Retinal pigment epithelial cell (primary cell): ENCODE measurements around the gene GDPD5.

Experiments used
- DNase-seq: peaks from one replicate; pipeline ENCODE4 v3.0.0-alpha.2; 2010; ENCODE audit warnings: low read depth
- H3K4me3 ChIP-seq: 2 replicates; pipeline ENCODE4 v1.5.1; 2011; ENCODE audit warnings: mild to moderate bottlenecking, low read length, control low read depth, moderate library complexity
- TF ChIP-seq, protein P1 (sequence below): conservative IDR thresholded peaks from 2 replicates; pipeline ENCODE4 v1.5.1; 2011; ENCODE audit warnings: low read depth, low read length, control low read depth, inconsistent platforms

GDPD5 gene

DNA sequence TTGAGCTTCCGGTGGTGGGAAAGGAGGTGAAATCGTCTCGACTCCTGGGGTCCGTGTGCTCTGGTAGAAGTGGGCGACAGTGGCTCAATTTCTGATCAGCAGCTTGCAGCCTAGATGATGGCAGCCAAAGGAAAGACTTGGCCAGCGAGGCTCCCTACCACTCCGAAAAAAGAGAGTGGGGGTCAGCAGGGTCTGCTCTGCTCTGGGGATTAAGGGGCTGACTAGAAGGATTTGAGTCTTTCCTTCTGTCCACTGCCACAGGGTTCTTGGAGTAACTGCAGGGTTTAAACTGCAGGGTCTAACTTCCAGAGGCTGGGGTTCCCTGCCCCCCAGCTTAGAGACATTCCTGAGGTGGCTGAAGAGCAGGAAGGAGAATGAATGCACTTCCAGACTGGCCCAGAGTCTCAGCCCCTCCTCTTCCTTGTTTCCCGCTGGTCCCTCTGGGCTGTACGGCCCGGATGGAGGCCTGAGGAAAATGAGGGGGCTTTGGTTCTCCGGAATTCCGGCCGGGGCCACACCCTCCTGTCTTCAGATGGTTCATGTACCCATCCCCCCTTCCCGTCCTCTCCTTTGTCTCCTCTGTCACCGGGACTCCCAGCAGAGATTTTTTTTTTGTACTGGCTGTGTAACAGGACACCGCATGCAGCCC is 37.2 kb upstream of the GDPD5 start:
- DNase-seq = no peak
- TF ChIP-seq, protein P1, sequence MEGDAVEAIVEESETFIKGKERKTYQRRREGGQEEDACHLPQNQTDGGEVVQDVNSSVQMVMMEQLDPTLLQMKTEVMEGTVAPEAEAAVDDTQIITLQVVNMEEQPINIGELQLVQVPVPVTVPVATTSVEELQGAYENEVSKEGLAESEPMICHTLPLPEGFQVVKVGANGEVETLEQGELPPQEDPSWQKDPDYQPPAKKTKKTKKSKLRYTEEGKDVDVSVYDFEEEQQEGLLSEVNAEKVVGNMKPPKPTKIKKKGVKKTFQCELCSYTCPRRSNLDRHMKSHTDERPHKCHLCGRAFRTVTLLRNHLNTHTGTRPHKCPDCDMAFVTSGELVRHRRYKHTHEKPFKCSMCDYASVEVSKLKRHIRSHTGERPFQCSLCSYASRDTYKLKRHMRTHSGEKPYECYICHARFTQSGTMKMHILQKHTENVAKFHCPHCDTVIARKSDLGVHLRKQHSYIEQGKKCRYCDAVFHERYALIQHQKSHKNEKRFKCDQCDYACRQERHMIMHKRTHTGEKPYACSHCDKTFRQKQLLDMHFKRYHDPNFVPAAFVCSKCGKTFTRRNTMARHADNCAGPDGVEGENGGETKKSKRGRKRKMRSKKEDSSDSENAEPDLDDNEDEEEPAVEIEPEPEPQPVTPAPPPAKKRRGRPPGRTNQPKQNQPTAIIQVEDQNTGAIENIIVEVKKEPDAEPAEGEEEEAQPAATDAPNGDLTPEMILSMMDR = no peak
- peak overlapping the region; percentile 91 for H3K4me3 ChIP-seq

GRCh38 chr11:75562048-75562835 is 36.5 kb upstream of the GDPD5 start, which contains the start of gene SERPINH1:
TSS of gene SERPINH1 (plus strand) at chr11:75562253. CDS start at chr11:75566350, 4,097 bp downstream.
- peak within 1 kb of the TSS; percentile 91 for H3K4me3 ChIP-seq
- DNase-seq = no peak
- TF ChIP-seq, protein P1 = no peak

GRCh38 chr11:75561426-75562047 is 35.8 kb upstream of the GDPD5 start:
- TF ChIP-seq, protein P1 = no peak
- no peak for DNase-seq
- H3K4me3 ChIP-seq = peak overlapping the region; percentile 91

DNA sequence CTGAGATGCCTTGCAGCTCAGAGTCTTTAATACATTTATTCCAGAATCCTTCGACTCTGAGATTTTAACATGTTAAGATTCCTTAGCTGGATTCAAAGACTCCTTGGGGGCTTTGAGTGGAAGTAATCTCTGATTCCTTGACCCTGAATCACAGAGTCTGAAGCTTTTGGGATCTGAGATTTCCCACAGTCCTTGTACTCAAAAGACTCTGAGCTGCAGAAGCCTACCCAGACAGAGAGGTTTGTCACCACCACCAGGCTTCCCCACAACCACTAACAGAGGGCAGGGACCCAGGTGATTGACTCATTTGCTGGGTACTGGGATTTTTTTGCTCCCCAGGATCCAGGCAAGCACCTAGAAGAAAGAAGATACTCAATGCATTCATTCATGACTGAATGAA is 34.9 kb upstream of the GDPD5 start:
- TF ChIP-seq, protein P1 = no peak
- no peak overlapping the region for H3K4me3 ChIP-seq
- no peak for DNase-seq

GRCh38 chr11:75558939-75559843 is 33.5 kb upstream of the GDPD5 start:
- DNase-seq = no peak
- TF ChIP-seq, protein P1 = no peak
- peak overlapping the region; percentile 7 for H3K4me3 ChIP-seq

DNA sequence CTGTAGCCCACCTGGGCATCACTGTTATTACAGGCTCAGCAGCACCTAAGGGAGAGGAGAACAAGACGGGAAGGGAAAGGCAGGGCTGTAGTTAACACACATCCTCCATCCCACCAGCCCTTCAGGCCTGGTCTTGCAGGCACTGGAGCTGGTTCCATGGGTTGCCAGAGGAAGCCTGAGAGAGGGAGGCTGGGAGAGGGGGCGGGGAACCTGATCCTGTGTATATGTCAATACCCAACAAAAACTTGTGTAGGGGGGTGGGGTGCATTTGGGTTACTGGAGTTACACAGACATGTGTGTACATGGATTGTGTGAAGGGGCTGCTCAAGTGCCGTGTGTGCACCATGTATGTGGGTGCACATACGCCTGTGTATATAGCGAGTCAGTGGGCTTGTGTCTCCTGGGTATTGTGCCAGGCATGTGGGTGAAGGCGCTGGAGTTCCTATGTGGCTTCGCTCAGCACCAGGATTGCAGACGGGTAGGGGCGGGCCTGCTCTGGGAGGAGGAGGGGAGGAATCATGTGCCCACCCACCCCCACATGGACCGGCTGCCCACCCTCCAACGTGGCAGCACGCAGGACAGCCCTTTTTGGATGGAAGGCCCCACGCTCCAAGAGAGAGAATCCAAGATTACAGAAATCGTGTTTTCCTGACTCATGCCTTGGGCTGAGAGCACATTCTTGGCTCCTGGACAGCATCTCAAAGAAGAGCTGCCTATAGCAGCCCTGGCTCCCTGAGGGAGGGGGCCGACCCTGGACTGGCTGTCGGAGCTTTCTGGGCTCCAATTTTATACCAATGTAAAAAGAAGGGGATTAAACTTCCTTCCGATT is 32.1 kb upstream of the GDPD5 start:
- H3K4me3 ChIP-seq = no peak overlapping the region
- TF ChIP-seq, protein P1 = no peak
- DNase-seq = peak; percentile 79
